ENCODE data around the gene CD74. TPM values are rescaled to one million over a fixed set of nuclear protein-coding genes. Genes with fewer than 3 reads are reported as not detected.
A peak's percentile ranks its signal among the peaks of the same experiment; 100 is the strongest.

The CD74 gene
- total and polyA plus RNA-seq, 2 of the 13 experiments (the other 11 are each of a cell fraction or from before 2014, with no cell fraction given), result 34.1 to 84.4 TPM

DNA sequence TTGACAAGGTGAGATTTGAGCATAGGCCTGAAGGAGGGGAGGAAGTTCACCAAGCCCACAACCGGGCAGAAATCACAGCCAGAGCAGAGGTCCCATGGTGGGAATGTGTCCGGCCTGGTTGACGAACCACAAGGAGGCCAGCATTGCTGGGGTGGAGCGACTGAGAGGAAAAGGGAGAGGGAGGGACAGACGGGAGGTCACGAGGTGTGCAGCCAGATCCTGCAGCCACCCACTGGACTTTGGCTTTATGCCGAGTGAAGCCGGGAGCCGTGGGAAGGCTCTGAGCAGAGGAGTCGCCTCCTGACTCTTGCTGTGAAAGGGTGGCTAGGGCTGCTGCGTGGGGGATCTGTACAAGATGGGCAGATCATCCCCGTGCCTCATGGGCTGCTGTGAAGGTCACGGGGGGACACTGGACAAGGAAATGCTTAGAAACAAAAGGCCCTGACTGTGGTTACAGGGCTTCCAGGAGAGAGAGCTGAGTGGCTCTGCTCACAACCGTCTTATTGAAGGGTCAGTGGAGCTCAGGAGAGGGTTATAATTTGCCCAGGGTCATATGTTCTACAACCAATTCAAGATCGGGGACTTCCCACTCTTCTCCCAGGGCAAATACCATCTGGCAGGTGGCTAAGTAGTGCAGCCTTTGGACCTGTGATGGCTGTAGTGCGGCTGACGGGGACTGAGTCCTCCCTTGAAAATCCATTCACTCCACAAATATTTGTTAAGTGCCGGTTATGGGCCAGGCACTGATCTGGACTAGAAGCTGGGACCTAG lies 15.6 kb upstream of the CD74 start (continued):
- TF ChIP-seq, protein P1, sequence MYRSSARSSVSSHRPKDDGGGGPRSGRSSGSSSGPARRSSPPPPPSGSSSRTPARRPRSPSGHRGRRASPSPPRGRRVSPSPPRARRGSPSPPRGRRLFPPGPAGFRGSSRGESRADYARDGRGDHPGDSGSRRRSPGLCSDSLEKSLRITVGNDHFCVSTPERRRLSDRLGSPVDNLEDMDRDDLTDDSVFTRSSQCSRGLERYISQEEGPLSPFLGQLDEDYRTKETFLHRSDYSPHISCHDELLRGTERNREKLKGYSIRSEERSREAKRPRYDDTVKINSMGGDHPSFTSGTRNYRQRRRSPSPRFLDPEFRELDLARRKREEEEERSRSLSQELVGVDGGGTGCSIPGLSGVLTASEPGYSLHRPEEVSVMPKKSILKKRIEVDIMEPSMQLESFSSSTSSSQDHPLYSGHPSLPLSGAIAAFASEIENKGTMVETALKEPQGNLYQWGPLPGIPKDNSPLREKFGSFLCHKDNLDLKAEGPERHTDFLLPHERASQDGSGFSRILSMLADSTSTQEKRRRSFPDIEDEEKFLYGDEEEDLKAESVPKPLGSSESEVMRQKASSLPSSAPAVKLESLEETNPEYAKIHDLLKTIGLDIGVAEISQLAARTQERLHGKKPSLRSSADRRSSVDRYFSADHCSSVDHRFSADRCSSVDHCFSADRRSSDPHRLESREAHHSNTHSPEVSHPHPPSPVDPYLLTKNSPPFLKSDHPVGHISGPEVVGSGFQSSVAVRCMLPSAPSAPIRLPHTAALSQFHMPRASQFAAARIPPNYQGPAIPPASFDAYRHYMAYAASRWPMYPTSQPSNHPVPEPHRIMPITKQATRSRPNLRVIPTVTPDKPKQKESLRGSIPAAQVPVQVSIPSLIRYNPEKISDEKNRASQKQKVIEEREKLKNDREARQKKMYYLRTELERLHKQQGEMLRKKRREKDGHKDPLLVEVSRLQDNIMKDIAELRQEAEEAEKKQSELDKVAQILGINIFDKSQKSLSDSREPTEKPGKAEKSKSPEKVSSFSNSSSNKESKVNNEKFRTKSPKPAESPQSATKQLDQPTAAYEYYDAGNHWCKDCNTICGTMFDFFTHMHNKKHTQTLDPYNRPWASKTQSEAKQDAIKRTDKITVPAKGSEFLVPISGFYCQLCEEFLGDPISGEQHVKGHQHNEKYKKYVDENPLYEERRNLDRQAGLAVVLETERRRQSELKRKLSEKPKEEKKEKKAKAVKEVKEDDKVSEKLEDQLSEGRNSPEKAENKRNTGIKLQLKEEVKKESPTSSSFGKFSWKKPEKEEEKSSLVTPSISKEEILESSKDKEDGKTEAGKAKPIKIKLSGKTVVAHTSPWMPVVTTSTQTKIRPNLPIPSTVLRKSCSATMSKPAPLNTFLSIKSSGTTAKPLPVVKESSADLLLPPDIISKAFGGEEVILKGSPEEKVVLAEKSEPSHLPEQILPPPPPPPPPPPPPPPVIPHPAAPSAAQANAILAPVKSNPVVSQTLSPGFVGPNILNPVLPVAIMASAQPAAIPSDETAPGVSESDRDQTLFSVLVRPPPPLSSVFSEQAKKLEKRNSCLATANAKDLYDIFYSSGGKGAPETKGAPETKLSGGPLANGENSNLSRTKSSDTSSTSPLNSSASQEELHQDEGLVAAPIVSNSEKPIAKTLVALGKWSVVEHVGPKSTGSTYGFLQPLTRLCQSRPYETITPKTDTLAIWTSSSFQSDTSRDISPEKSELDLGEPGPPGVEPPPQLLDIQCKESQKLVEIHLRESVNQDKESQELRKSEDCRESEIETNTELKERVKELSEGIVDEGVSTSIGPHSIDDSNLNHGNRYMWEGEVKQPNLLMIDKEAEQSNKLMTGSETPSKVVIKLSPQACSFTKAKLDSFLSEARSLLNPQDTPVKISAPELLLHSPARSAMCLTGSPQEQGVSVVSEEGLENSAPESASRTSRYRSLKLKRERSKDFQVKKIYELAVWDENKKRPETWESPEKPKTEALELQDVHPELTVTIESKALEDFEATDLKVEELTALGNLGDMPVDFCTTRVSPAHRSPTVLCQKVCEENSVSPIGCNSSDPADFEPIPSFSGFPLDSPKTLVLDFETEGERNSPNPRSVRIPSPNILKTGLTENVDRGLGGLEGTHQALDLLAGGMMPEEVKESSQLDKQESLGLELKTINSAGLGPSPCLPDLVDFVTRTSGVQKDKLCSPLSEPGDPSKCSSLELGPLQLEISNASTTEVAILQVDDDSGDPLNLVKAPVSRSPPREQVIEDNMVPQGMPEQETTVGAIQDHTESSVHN (CRISPR knock-in tag; IDR thresholded peaks at IDR 0.05), result no peak
- no peak for TF ChIP-seq SMARCE1 (IDR thresholded peaks at IDR 0.05; ENCODE audit: borderline replicate concordance)
- TF ChIP-seq ZNF75D (CRISPR knock-in tag; IDR thresholded peaks at IDR 0.05; ENCODE audit: borderline replicate concordance), result no peak
- peak; percentile 67 for TF ChIP-seq ESRRA (CRISPR knock-in tag; IDR thresholded peaks at IDR 0.05; ENCODE audit: low read depth)
- TF ChIP-seq HDAC2 (CRISPR knock-in tag; IDR thresholded peaks at IDR 0.05), result peak; percentile 22; the same call in 1 of the 2 replicates
- no peak for TF ChIP-seq HDAC6 (IDR thresholded peaks at IDR 0.05; ENCODE audit: low read depth, low read length)
- no peak for TF ChIP-seq ZNF180 (CRISPR knock-in tag; IDR thresholded peaks at IDR 0.05; ENCODE audit: borderline replicate concordance, low read depth)
- TF ChIP-seq, protein P2, sequence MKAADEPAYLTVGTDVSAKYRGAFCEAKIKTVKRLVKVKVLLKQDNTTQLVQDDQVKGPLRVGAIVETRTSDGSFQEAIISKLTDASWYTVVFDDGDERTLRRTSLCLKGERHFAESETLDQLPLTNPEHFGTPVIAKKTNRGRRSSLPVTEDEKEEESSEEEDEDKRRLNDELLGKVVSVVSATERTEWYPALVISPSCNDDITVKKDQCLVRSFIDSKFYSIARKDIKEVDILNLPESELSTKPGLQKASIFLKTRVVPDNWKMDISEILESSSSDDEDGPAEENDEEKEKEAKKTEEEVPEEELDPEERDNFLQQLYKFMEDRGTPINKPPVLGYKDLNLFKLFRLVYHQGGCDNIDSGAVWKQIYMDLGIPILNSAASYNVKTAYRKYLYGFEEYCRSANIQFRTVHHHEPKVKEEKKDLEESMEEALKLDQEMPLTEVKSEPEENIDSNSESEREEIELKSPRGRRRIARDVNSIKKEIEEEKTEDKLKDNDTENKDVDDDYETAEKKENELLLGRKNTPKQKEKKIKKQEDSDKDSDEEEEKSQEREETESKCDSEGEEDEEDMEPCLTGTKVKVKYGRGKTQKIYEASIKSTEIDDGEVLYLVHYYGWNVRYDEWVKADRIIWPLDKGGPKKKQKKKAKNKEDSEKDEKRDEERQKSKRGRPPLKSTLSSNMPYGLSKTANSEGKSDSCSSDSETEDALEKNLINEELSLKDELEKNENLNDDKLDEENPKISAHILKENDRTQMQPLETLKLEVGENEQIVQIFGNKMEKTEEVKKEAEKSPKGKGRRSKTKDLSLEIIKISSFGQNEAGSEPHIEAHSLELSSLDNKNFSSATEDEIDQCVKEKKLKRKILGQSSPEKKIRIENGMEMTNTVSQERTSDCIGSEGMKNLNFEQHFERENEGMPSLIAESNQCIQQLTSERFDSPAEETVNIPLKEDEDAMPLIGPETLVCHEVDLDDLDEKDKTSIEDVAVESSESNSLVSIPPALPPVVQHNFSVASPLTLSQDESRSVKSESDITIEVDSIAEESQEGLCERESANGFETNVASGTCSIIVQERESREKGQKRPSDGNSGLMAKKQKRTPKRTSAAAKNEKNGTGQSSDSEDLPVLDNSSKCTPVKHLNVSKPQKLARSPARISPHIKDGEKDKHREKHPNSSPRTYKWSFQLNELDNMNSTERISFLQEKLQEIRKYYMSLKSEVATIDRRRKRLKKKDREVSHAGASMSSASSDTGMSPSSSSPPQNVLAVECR (CRISPR knock-in tag; IDR thresholded peaks at IDR 0.05; ENCODE audit: borderline replicate concordance), result peak; percentile 66; the same call in 1 of the 2 replicates
- TF ChIP-seq ZNF644 (CRISPR knock-in tag; IDR thresholded peaks at IDR 0.05; ENCODE audit: low read depth), result 0 out of 2 replicates have a peak, but pooled peaks have one; percentile 55
- TF ChIP-seq, protein P3, sequence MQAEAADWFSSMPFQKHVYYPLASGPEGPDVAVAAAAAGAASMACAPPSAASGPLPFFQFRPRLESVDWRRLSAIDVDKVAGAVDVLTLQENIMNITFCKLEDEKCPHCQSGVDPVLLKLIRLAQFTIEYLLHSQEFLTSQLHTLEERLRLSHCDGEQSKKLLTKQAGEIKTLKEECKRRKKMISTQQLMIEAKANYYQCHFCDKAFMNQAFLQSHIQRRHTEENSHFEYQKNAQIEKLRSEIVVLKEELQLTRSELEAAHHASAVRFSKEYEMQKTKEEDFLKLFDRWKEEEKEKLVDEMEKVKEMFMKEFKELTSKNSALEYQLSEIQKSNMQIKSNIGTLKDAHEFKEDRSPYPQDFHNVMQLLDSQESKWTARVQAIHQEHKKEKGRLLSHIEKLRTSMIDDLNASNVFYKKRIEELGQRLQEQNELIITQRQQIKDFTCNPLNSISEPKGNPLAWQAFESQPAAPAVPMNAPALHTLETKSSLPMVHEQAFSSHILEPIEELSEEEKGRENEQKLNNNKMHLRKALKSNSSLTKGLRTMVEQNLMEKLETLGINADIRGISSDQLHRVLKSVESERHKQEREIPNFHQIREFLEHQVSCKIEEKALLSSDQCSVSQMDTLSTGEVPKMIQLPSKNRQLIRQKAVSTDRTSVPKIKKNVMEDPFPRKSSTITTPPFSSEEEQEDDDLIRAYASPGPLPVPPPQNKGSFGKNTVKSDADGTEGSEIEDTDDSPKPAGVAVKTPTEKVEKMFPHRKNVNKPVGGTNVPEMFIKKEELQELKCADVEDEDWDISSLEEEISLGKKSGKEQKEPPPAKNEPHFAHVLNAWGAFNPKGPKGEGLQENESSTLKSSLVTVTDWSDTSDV (CRISPR knock-in tag; IDR thresholded peaks at IDR 0.05), result no peak
- no peak; the same call in 1 of the 2 replicates for TF ChIP-seq CREB1 (IDR thresholded peaks at IDR 0.05)
- peak; percentile 34; the same call in 1 of the 2 replicates for TF ChIP-seq CREB1 (CRISPR knock-in tag; IDR thresholded peaks at IDR 0.05)
- TF ChIP-seq YEATS2 (CRISPR knock-in tag; IDR thresholded peaks at IDR 0.05; ENCODE audit: borderline replicate concordance), result peak; percentile 69; the same call in 1 of the 2 replicates

All from HepG2 (cell line).